ENCODE results near the gene WHRN.

Gene WHRN

GRCh38 chr9:114414346-114414745 lies 90.9 kb downstream of the WHRN start:
- H3K4me1 Mint-ChIP-seq, result peaks cover 27% of the 10 kb centered on the region
- H3K27ac Mint-ChIP-seq, result no peak overlapping the region
- H3K4me3 Mint-ChIP-seq, result no peak overlapping the region
- TF ChIP-seq CTCF (IDR thresholded peaks at IDR 0.05), result no peak
- peaks cover 10% of the 10 kb centered on the region for H3K36me3 Mint-ChIP-seq (ENCODE audit: low read depth)
- H3K27me3 Mint-ChIP-seq (ENCODE audit: low read depth, poor library complexity), result peaks cover 7% of the 10 kb centered on the region
- H3K9me3 Mint-ChIP-seq, result no peaks in the 10 kb centered on the region
- DNase-seq, result no peak

DNA sequence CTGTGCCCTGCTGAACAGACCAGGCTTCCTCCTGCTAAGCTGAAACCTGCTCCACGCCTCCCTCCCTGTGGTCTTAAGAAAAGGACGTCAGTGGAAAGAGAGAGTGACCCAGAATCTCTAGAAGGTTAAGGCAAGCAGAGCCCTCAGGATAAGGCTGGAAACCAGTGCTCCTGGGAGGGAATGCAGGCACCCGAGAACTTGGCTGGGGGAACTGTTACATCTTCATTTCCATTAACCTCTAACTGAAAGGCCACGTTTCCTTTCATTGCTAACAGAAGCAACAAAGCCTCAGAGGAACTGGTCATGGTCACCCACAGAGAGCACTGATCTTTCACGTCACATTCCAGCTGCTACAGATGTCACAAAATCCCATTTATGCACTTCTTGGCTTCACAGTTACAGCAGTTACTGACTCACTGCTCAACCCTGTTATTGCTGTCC lies 91.4 kb downstream of the WHRN start:
- H3K27ac Mint-ChIP-seq, result peak overlapping the region; percentile 93
- peaks cover 7% of the 10 kb centered on the region for H3K27me3 Mint-ChIP-seq (ENCODE audit: low read depth, poor library complexity)
- no peaks in the 10 kb centered on the region for H3K9me3 Mint-ChIP-seq
- no peak for TF ChIP-seq CTCF (IDR thresholded peaks at IDR 0.05)
- H3K4me3 Mint-ChIP-seq, result no peak overlapping the region
- peaks cover 31% of the 10 kb centered on the region for H3K4me1 Mint-ChIP-seq
- no peak for DNase-seq
- peaks cover 10% of the 10 kb centered on the region for H3K36me3 Mint-ChIP-seq (ENCODE audit: low read depth)

- Mint-ChIP-seq H3K27me3 (ENCODE audit: low read depth, poor library complexity) (peaks cover 7% of the 10 kb centered on the region), H3K4me1 (peaks cover 32% of the 10 kb centered on the region), H3K27ac (no peak overlapping the region), H3K4me3 (no peak overlapping the region), H3K36me3 (ENCODE audit: low read depth) (peaks cover 1% of the 10 kb centered on the region), H3K9me3 (no peaks in the 10 kb centered on the region)
- TF ChIP-seq CTCF (IDR thresholded peaks at IDR 0.05), result no peak
- no peak for DNase-seq
Observed at GRCh38 chr9:114412048-114412683, 93.1 kb downstream of the WHRN start.

GRCh38 chr9:114411452-114411851 lies 93.8 kb downstream of the WHRN start:
- TF ChIP-seq CTCF (IDR thresholded peaks at IDR 0.05), result no peak
- peaks cover 32% of the 10 kb centered on the region for H3K4me1 Mint-ChIP-seq
- DNase-seq, result no peak
- no peaks in the 10 kb centered on the region for H3K36me3 Mint-ChIP-seq (ENCODE audit: low read depth)
- H3K4me3 Mint-ChIP-seq, result no peak overlapping the region
- no peak overlapping the region for H3K27ac Mint-ChIP-seq
- peaks cover 7% of the 10 kb centered on the region for H3K27me3 Mint-ChIP-seq (ENCODE audit: low read depth, poor library complexity)
- no peaks in the 10 kb centered on the region for H3K9me3 Mint-ChIP-seq

DNA sequence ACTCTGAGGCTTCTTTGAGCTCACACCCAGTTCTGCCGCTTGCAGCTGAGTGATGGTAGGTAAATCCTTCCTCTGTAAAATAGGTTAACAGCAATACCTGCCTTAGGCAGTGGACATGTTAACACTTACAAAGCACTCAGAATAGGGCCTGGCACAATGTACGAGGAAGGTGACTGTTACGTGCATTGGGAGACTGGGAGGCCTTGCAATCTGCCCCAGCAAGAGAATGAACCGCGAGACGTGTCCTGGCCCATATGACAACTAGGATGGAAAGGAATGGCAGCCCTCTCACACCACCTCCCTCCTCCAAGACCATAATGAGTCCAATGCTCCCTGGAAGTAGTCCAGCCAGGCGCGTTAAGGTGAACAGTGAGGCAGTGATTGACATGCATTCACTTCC lies 94.4 kb downstream of the WHRN start:
- Mint-ChIP-seq H3K4me1 (peaks cover 32% of the 10 kb centered on the region), H3K27me3 (ENCODE audit: low read depth, poor library complexity) (peaks cover 7% of the 10 kb centered on the region), H3K9me3 (no peaks in the 10 kb centered on the region), H3K36me3 (ENCODE audit: low read depth) (no peaks in the 10 kb centered on the region), H3K27ac (no peak overlapping the region), H3K4me3 (no peak overlapping the region)
- TF ChIP-seq CTCF (IDR thresholded peaks at IDR 0.05), result no peak
- no peak for DNase-seq

- H3K27me3 Mint-ChIP-seq (ENCODE audit: low read depth, poor library complexity), result peaks cover 7% of the 10 kb centered on the region
- H3K36me3 Mint-ChIP-seq (ENCODE audit: low read depth), result no peaks in the 10 kb centered on the region
- H3K9me3 Mint-ChIP-seq, result no peaks in the 10 kb centered on the region
- peaks cover 32% of the 10 kb centered on the region for H3K4me1 Mint-ChIP-seq
- no peak for DNase-seq
- no peak overlapping the region for H3K4me3 Mint-ChIP-seq
- TF ChIP-seq CTCF (IDR thresholded peaks at IDR 0.05), result no peak
- no peak overlapping the region for H3K27ac Mint-ChIP-seq
Observed at GRCh38 chr9:114409842-114410241, 95.4 kb downstream of the WHRN start.

Data from nephron progenitor cell (in vitro differentiated cells).